ENCODE results near the gene ADAM12.

- TF ChIP-seq CTCF (IDR thresholded peaks at IDR 0.05) = no peak
- TF ChIP-seq POLR2A (IDR thresholded peaks at IDR 0.05) = no peak
Measured at GRCh38 chr10:126156503-126156902, 231.8 kb downstream of the ADAM12 start.

All from adrenal gland (tissue), 5 donors.